GM21447 (cell line): ENCODE data around the gene RASA3.
"Not testable (repeated sequence)": the region's sequence is repeated elsewhere in the genome, so short reads cannot be mapped to it uniquely, and the experiment has no call there.

ENCODE experiments used
- ATAC-seq: cut with Tn5 transposase; IDR thresholded peaks from one replicate; pipeline ENCODE4 v1.9.1; 2021; ENCODE audit not compliant: unreplicated experiment

The RASA3 gene

DNA sequence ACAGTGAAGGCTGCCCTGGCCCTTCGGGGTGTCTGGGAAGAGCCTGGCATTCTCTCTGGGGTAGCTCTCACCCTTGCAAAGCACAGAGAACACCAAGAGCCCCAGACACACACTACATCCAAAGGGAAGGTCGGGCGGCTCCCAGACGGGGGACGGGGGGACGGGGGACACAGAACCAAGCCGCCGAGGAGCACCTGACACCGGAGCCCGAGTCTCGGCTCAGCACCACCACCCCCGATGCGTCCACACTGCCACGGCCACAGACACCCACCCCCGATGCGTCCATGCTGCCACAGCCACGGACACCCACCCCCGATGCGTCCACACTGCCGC is 29.2 kb downstream of the RASA3 start:
- ATAC-seq, result not testable (repeated sequence)

DNA sequence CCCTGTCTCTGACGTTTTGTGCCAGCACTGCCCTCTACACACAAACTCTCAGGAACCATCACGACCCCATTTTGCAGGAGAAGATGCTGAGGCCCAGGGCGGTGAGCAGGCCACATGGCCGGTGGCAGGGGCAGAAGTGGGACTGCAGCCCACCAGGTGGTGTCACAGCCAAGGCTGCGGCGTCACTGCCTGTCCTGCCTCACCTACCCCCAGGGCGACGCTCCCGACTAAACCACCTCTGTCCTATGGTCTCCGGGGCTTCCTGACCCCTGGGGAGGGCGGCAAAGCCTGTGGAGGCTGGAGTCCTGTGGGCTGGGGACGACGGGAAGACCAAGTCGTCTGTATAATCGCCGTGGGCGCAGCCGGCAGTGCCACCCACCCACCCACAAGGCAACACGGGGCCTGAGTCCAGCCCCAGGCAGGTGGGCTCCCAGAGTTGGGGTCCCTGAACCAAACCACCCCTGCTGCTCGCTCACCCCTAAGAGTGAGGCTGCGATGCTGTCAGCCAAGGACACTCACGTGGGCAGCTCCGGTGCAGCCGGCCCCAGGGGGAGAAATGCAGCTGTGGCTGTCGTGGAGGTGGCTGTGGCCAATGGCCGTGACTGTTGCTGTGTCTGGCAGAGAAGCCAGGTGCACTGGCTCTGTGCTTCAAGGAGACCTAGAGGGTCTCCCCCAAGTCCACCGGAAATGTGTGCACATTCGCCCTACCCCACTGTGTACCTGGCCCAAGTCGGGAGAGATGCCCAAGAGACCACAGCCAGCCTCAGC is 29.7 kb downstream of the RASA3 start:
- ATAC-seq, result no peak

DNA sequence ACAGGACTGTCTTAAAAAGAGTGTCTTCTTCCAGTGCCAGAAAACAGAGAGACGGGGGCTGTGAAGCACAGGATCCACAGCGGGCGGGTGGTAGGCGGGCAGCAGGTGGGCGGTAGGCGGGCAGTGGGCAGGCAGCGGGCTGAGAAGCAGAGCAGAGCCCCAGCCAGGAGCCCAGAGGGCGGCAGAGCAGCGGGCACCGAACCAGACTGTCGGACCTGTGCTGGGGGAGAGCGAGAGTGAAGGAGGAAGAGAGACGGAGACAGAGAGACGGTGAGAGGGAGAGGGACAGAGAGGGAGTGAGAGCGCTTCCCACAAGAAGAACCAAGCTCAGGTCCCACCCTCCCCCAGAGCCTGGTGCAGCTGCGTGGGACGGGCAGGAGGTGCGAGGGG is 30.3 kb downstream of the RASA3 start:
- no peak for ATAC-seq

DNA sequence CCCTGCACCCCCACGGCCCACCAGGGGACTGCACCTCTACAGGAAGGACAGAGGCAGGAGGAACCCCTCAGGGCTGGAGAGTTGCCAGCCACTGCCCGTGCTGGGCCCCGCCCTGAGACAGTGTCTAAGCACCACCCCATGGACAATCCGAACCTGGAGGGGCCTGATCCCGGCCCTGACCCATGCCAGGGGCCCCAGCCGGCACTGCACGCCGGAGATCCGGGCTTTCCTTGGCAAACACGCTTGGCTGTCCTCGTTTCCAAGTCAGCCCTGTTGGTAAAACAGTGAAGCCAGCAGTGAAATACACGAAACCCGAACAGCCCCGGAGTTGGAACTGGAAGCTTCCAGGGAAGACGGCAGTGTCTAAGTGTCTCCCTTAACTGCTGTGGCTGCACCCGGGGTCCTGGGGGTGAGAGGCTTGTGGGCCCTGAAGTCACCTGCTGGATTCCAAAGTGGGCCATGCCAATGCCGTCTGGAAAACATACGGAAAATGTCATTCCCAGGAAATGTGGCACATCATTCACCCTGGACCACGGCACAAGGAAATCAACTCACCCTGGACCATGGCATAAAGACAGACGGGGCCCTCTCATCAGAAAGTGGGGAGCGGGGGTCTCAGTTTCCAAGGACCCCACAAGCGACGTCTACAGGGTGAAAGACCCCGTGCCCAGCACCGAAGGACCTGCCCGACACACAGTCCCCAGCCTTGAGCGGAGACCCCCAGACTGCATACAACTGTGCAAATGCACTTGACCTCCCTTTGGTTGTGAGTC is 30.9 kb downstream of the RASA3 start:
- no peak for ATAC-seq

DNA sequence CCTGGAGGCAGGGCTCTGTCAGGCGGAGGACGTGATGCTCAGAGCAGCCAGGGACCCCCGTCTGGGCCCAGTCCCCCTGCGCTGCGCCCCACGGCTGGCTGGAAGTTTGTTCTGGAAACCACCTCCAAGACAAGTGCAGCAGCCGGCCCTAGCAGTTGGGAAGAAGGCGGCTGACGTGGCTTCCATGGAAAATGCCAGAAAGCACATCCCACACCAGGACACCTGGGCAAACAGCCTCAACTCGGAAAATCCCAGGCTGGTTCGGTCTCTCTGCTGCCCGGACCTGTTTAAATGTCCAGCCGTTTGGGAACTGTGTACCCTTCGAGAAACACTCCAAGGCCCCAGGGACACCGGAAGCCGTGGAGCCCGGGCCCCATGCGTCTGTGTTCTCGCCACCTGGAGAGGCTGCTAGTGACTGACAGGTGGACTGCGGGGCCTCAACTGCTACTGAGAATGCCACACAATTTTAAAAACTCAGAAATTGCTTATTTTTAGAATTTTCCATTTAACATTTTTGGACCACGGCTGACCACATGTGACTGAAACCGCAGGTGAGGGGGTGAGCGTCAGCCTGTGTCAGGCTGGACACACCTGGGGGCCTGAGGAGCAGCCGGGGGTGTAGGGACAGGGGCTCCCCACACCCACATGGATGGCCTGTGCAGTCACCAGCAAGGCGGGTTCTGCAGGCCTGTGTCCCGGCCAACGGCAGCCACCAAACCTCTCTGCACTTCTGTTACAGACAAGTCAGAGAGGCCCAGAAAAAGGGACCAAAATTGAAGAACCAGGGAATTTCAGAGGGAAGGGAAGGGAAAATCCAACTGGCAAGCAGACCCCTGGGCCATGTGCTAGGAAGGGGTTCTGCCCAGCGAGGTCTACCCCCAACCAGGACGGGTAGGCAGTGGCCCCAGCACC is 31.7 kb downstream of the RASA3 start:
- no peak for ATAC-seq

DNA sequence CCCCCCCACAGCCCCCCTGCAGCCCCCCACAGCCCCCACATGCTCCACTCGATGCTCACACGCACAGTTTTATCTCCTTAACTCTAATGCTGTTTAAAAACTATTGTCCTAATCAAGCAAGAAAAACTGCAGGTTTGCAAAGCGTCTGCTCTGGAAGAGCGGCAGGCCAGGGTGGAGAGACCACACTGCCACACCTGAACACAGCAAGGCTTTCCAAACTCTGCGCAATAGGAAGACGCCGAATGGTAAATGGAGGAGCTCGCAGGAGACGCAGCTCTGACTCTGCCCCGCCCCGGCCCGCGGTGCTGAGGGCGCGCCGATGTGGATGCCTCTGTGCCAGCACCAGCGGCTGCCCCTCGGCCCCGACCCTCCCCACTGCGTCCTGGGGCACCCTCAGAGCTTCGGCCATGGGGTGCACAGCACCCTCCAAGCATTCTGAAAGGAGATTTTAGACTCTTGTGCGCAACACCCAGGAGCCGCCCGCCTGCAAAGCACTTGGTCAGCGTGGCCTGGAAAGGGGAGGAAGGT is 32.4 kb downstream of the RASA3 start:
- ATAC-seq, result no peak

DNA sequence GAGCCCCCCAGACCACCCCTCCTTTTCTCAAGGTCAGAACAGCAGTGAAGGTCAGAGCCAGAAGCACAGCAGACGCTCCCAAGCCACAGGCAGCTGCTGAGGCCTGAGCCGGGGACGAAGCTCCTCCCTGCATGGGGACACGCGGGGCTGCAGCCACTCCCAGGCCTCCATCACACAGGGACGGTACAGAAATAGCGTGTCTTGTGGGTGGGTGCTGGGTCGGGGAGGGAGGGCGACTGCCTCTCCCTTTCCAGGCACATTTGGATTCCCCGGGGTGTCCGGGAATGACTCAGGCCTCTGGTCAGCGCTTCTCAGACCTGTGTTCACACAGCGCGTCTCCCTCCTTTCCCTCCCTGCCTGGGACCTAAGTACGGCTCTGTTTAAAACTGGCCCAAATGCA is 33.2 kb downstream of the RASA3 start:
- no peak for ATAC-seq

DNA sequence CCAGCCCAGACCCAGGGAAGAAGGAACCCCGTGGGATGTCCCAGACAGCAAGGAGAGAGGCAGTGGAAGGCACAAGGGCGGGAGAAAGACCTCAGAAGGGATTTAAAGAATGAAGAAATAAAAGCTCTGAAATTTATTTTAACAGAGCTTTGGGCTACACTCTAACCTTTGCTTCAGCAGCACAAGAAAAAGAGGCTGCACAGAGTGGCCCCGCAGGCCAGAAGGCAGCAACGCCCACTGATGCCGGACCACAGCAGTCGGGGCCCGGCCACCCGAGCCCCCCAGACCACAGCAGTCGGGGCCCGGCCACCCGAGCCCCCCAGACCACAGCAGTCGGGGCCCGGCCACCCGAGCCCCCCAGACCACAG is 33.8 kb downstream of the RASA3 start:
- not testable (repeated sequence) for ATAC-seq

DNA sequence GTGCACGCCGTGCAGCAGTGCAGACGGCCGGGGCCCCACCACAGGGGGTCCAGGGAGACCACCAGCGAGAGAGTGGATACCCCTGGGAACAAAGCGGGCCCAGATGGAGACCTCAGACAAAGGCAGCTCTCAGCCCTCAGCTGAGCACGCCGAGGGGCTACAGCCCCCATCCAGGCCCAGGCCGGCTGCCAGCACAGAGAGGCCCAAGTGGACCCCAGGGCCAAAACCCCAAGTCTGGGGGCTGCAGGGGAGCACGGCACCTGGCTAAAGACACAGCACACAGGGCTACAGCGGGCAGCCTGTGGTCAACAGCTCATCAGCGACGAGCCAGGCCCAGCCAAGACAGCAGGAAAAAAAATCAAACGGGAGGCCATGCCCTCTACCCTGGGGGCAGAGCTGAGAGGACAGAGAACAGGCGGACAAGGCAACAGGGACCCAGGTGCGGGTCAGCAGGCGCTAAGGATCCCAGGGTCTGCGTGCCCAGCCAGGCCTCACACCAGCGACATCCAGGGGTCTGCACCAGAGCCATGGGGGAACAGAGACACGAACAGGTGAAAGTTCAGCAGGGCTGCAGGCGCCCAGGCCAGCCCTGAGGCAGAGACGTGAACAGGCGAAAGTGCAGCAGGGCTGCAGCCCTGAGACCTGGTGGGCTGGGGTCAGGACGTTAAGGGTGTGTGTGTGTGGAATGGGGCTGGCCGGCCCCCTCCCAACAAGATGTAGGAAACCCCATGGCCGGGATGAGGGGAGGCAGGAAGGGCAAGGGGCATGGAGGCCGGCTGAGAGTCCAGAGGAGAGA is 34.3 kb downstream of the RASA3 start:
- ATAC-seq, result no peak

DNA sequence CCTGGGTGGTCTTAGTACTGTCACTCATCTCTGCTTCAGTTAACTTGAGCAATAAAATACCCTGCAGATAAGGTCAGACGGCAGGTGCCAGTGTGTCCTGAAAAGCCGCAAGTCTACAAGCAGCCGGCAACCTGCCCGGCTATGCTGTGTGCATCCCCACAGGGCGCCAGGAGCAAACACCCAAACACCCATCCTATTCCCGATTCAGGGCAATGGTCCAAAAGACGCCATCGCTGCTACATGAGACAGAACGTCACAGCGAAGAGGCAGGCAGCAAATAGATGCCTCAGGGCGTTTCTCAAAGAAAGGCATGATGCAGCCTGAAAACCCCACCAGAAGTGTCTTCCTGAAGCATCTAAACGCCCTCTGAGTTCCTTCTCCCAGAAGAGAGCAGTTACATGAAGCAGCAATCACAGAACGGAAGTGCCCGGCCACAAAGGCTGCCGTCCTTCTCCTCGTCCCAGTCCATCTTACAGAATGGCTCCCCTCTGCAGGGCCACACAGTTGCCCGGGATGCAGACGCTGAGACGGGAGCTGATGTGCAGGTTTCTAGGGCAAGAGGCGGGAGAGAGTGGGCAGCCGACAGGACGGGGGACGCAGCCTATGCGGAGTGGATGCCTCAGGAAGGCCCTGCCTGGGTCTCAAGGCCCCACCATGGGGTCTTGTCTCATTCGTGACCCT is 35.1 kb downstream of the RASA3 start:
- ATAC-seq, result no peak

DNA sequence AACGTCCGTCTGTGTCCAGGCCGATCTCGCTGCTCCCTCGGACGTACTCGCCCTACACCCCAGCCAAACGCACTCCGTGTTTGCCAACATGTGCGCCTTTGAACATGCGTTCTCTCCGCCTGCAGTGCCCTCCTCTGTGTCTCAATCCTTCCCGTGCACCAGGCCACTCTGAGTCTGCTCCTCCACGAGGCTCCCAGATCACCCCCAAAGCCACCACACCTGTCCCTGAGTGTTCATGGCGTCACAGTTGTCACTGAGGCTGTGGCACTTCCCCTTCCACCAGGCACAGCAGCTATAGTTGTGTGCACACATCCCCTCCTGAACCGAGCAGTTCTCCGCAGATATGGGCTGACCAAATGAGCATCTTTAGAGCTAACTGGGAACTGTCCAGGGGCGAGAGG is 35.6 kb downstream of the RASA3 start:
- ATAC-seq, result no peak

DNA sequence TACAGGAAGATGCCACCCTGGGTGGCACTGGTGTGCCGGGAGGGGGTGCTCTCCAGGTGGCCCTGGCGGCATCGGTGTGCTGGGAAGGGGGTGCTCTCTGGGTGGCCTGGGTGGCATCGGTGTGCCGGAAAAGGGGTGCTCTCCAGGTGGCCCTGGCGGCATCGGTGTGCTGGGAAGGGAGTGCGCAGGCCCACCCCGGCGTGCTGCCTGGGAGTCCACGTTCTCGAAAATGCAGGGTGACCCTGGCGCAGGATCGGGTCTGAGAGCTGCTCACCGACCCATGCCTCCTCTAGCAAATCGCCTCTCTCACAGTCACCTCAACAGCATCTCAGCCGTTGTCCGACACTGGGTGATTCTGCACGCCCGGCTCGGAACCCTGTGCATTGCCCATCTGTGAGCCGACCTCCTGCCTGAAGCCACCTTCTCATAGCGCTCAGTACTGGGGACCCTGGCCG is 36.4 kb downstream of the RASA3 start:
- no peak for ATAC-seq

DNA sequence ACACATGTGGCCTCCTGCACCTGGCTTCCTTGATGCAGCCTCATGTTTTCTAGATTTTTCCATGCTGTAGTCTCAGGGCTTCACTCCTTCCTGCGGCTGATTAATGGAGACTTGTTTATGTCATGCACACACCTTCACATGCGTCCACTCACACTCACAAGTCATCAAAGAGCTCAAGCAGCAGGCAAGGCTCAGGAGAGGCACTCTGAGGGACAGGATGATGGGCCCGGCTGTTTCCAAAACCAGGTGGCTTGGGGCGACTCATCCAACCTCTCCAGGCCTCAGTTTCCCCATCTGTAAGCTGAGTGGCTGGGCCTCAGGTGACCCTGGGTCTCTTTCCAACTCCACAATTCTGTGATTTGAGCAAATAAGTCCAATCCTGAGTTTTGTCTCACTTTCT is 36.9 kb downstream of the RASA3 start:
- ATAC-seq, result no peak

DNA sequence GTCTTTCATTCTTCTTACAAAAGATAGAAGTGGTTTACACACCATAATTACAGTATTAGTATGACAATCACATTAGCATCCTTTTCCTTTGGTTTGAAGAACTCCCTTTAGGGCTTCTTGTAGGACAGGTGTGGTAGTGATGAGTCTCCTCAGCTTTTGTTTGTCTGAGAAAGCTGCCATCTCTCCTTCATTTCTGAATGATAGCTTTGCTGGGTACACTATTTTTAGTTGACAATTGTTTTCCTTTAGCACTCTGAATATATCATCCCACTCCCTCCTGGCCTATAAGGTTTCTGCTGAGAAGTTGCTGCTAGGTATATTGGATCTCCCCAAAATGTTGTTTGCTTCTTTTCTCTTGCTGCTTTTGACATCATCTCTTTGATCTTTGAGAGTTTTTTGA is 39.3 kb downstream of the RASA3 start:
- ATAC-seq, result no peak

DNA sequence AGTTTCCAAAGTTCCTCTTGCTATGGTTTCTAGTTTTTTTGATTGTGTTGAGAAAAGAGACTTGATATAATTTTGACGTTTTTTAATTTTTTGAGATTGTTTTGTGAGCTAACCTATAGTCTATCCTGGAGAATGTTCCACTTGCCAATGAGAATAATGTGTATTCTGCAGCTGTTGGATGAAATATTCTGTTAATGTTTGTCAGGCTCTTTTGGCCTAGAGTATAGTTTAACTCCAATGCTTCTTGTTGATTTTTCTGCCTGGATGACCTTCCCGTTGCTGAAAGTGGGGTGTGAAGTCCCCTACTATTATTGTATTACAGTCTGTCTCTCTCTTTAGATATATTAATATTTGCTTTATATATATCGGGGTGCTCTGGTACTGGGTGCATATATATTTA is 40.0 kb downstream of the RASA3 start:
- no peak for ATAC-seq

DNA sequence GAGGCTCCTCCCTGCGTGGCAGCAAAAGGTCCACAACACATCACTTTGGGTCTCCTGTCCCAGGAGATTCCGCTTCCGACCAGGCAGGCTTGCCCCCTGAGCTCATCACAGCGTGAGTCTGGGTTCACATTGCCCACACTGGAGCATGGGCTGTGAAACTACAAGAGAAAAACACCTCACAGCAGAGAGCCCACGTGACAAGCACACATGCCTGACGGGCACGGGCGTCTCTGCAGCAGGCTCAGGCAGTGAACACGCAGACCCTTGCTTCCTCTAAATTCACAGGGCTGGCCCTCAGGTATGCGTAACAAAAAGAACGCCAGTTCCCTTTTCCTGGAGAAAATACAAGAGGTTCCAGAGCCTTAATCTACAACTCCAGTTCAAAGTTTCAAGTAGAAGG is 41.9 kb downstream of the RASA3 start:
- no peak for ATAC-seq

DNA sequence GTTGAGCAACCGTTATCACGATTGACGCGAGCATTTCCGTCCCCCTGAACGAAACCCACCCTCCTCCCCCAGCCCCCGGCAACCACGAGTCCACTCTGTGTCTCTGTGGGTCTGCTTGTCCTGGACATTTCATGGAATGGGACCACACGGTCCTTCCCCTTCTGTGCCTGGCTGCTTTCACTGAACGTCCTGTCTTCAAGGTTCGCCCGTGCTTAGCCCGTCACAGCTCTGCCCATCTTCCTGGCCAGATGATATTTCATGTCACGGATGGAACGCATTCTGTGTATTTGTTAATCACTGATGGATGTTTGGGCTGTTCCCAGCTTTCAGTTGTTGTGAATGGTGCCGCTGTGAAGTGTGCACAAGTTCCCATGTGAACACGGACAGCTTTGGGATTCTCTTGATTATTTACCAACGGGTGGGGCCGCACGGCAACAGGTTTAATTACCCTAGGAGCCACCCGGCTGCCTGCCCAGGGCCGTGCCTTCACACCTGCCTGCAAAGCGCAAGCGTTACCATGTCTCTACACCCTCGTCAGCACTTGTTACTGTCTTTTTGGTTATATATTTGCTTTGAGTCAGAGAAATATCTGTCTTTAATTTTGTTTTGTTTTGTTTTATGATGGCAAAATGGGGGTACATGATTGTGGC is 42.5 kb downstream of the RASA3 start:
- no peak for ATAC-seq

DNA sequence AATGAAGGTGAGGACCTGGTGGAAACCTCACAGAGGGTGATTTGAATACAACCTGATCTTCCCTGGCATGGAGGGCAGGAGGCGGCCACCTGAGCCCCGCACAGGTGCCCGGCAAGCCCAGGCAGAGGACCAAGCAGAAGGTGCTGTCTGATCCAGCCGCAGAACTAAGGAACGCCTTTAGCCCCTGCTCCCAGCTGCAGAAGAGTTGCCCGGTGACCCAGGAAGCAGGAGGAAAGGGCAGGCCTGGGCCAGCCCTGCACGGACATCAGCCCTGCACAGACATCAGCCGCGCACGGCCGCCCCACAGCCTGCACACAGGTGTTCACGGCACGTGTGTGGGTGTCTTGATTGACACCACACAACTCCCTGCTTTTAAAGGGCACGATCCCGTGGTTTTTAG is 43.1 kb downstream of the RASA3 start:
- ATAC-seq, result no peak

DNA sequence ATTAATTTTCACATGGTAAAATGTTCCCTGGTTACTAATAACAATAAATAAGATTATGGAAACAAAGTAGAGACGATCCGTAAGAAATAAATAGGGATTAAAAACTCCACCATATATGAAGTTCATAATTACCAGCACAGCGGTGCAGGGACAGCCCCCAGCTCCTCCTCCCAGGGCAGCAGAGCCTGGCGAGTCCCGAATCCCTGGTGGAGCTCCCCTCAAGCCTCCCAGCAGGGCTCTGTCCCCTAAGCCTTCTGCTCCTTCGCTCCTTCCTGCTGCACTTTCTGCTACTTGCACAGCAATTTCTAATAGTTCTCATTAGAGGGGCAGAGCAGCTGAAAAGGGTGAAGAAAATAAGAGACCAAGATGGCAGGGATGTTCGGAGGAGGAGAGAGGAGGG is 43.6 kb downstream of the RASA3 start:
- ATAC-seq, result no peak

DNA sequence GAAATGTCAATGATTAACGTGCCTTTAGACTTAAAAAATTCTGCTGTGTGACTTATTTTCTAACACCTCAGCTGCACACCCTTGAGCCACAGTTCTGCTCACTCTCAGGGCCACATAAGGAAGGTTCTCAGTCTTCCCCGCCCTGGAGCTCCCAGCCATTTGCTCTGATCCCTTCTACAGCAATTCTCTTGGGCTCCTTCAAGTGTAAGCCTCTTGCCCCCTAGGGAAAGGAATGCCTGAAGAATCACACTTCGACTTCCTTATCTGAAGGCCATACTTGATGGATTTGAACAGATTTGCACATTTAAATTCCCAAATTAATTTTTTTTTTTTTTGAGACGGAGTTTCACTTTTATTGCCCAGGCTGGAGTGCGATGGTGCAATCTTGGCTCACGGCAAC is 44.2 kb downstream of the RASA3 start:
- no peak for ATAC-seq
